ENCODE measurements around the gene TRIM7.

- TF ChIP-seq CTCF (optimal IDR thresholded peaks at IDR 0.05 in 1 of 3, IDR thresholded peaks at IDR 0.05 in 1 of 3, conservative IDR thresholded peaks at IDR 0.05 in 1 of 3; ENCODE audit: extremely low read depth in 1 of 3, insufficient read depth in 2 of 3, low read length in 3 of 3) (no peak), EZH2 (IDR thresholded peaks at IDR 0.05; ENCODE audit: low read length) (no peak)
Observed at GRCh38 chr5:181149355-181149754, 55.6 kb downstream of the TRIM7 start.

All from keratinocyte (primary cell).